ENCODE data around the gene ISOC2. TPM values are rescaled to one million over a fixed set of nuclear protein-coding genes. Genes with fewer than 3 reads are reported as not detected.

ISOC2 gene
- total and polyA plus RNA-seq, 9 of the 15 experiments (the other 6 are each of a cell fraction or from before 2014, with no cell fraction given), result 1.2 to 229 (median 58.3) TPM

DNA sequence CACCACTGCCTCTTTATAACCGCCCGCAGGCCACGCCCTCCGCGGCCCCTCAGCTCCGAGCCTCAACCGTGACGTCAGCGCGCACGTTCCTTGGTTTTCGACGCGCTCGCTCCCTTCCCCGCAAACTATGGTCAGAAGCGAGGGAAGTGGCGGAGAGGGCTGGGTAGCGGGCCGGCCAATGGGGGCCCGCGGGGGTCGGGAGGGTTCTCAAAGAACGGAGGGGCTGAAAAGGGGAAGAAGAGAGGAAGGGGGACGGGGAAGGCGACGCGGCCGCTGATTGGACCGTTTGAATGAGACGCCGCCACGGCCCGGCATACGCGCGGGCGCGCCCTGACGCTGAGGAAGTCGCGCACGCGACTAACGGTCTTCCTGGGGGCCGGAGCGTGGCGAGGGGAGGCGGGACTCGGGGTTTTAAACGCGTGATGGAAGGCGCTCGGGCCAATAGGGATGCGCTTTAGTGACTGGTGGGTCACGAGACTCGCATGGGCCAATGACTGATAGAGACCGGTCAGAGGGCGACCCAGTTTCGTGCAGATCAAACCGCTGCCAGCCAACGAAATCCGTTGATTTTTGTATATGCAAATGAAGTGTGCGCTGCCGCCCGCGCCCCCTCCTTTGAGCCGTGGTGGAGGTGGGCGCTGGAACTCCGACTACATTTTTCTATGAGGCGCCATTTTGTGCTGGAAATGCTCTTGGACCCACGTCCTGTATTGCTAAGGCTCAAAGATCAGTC lies 53.5 kb downstream of the ISOC2 start (continued):
- TF ChIP-seq, protein P1, sequence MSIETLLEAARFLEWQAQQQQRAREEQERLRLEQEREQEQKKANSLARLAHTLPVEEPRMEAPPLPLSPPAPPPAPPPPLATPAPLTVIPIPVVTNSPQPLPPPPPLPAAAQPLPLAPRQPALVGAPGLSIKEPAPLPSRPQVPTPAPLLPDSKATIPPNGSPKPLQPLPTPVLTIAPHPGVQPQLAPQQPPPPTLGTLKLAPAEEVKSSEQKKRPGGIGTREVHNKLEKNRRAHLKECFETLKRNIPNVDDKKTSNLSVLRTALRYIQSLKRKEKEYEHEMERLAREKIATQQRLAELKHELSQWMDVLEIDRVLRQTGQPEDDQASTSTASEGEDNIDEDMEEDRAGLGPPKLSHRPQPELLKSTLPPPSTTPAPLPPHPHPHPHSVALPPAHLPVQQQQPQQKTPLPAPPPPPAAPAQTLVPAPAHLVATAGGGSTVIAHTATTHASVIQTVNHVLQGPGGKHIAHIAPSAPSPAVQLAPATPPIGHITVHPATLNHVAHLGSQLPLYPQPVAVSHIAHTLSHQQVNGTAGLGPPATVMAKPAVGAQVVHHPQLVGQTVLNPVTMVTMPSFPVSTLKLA (conservative IDR thresholded peaks at IDR 0.05), result peak; percentile 97 to 98
- TF ChIP-seq USF2 (CRISPR knock-in tag; IDR thresholded peaks at IDR 0.05), result peak; percentile 95
- TF ChIP-seq CBFA2T2 (conservative IDR thresholded peaks at IDR 0.05), result peak; percentile 48
- TF ChIP-seq, protein P2, sequence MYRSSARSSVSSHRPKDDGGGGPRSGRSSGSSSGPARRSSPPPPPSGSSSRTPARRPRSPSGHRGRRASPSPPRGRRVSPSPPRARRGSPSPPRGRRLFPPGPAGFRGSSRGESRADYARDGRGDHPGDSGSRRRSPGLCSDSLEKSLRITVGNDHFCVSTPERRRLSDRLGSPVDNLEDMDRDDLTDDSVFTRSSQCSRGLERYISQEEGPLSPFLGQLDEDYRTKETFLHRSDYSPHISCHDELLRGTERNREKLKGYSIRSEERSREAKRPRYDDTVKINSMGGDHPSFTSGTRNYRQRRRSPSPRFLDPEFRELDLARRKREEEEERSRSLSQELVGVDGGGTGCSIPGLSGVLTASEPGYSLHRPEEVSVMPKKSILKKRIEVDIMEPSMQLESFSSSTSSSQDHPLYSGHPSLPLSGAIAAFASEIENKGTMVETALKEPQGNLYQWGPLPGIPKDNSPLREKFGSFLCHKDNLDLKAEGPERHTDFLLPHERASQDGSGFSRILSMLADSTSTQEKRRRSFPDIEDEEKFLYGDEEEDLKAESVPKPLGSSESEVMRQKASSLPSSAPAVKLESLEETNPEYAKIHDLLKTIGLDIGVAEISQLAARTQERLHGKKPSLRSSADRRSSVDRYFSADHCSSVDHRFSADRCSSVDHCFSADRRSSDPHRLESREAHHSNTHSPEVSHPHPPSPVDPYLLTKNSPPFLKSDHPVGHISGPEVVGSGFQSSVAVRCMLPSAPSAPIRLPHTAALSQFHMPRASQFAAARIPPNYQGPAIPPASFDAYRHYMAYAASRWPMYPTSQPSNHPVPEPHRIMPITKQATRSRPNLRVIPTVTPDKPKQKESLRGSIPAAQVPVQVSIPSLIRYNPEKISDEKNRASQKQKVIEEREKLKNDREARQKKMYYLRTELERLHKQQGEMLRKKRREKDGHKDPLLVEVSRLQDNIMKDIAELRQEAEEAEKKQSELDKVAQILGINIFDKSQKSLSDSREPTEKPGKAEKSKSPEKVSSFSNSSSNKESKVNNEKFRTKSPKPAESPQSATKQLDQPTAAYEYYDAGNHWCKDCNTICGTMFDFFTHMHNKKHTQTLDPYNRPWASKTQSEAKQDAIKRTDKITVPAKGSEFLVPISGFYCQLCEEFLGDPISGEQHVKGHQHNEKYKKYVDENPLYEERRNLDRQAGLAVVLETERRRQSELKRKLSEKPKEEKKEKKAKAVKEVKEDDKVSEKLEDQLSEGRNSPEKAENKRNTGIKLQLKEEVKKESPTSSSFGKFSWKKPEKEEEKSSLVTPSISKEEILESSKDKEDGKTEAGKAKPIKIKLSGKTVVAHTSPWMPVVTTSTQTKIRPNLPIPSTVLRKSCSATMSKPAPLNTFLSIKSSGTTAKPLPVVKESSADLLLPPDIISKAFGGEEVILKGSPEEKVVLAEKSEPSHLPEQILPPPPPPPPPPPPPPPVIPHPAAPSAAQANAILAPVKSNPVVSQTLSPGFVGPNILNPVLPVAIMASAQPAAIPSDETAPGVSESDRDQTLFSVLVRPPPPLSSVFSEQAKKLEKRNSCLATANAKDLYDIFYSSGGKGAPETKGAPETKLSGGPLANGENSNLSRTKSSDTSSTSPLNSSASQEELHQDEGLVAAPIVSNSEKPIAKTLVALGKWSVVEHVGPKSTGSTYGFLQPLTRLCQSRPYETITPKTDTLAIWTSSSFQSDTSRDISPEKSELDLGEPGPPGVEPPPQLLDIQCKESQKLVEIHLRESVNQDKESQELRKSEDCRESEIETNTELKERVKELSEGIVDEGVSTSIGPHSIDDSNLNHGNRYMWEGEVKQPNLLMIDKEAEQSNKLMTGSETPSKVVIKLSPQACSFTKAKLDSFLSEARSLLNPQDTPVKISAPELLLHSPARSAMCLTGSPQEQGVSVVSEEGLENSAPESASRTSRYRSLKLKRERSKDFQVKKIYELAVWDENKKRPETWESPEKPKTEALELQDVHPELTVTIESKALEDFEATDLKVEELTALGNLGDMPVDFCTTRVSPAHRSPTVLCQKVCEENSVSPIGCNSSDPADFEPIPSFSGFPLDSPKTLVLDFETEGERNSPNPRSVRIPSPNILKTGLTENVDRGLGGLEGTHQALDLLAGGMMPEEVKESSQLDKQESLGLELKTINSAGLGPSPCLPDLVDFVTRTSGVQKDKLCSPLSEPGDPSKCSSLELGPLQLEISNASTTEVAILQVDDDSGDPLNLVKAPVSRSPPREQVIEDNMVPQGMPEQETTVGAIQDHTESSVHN (IDR thresholded peaks at IDR 0.05; ENCODE audit: borderline replicate concordance in 1 of 2, low read depth in 1 of 2), result peak in 1 of 2 experiments; percentile 18; a peak in 1 of 4 replicates
- no peak for TF ChIP-seq ZFP91 (CRISPR knock-in tag; IDR thresholded peaks at IDR 0.05)
- TF ChIP-seq RNF2 (IDR thresholded peaks at IDR 0.05), result peak; percentile 71
- peak; percentile 98 for TF ChIP-seq BHLHE40 (IDR thresholded peaks at IDR 0.05; ENCODE audit: low read length)
- peak; percentile 69 for TF ChIP-seq KHSRP (IDR thresholded peaks at IDR 0.05)
- TF ChIP-seq PRMT5 (CRISPR knock-in tag; IDR thresholded peaks at IDR 0.05), result no peak
- 0 out of 2 replicates have a peak, but pooled peaks have one; percentile 50 for TF ChIP-seq KLF13 (tag; IDR thresholded peaks at IDR 0.05; ENCODE audit: borderline replicate concordance, low read depth)
- TF ChIP-seq SAFB2 (IDR thresholded peaks at IDR 0.05; ENCODE audit: borderline replicate concordance, low read depth, low read length, severe bottlenecking), result no peak
- TF ChIP-seq FOXP1 (CRISPR knock-in tag; IDR thresholded peaks at IDR 0.05), result peak; percentile 92; the same call in 1 of the 2 replicates
- peak; percentile 98 for TF ChIP-seq LCOR (CRISPR knock-in tag; IDR thresholded peaks at IDR 0.05)
